GM23248 (cell line): Measurements from ENCODE around the gene HERC3. TPM values are rescaled to one million over a fixed set of nuclear protein-coding genes. Genes with fewer than 3 reads are reported as not detected.

ENCODE experiments used
- DNase-seq: peaks from one replicate; pipeline ENCODE4 v3.0.0-alpha.2; 2015
- H2AFZ ChIP-seq: fragments of 200-600 bp; sonication (generic); 2 replicates; pipeline ENCODE4 v1.6.1; 2016; ENCODE audit warnings: antibody characterized with exemption
- H3F3A ChIP-seq: fragments of 200-600 bp; sonication (generic); 2 replicates; pipeline ENCODE4 v1.6.1; 2016; ENCODE audit warnings: mild to moderate bottlenecking, antibody characterized with exemption, mixed run types; ENCODE audit not compliant: insufficient read depth
- H3K27ac ChIP-seq: fragments of 200-600 bp; sonication (generic); 2 replicates; pipeline ENCODE4 v1.5.1; 2016; ENCODE audit warnings: mild to moderate bottlenecking
- H3K27me3 ChIP-seq: fragments of 200-600 bp; sonication (generic); replicated peaks from 2 replicates; pipeline ENCODE4 v1.6.1; 2016; ENCODE audit warnings: mild to moderate bottlenecking; ENCODE audit not compliant: insufficient read depth
- H3K36me3 ChIP-seq: fragments of 200-600 bp; sonication (generic); 2 replicates; pipeline ENCODE4 v1.6.1; 2016; ENCODE audit warnings: low read depth, mild to moderate bottlenecking
- H3K4me1 ChIP-seq: fragments of 200-600 bp; sonication (generic); 2 replicates; pipeline ENCODE4 v1.6.1; 2016; ENCODE audit warnings: mild to moderate bottlenecking; ENCODE audit not compliant: insufficient read depth
- H3K4me2 ChIP-seq: fragments of 200-600 bp; sonication (generic); one replicate; pipeline ENCODE4 v1.6.1; 2016; ENCODE audit warnings: mild to moderate bottlenecking; ENCODE audit not compliant: unreplicated experiment
- H3K4me3 ChIP-seq: fragments of 200-600 bp; sonication (generic); 2 replicates; pipeline ENCODE4 v1.5.1; 2016; ENCODE audit warnings: mild to moderate bottlenecking
- H3K79me2 ChIP-seq: fragments of 200-600 bp; sonication (generic); 2 replicates; pipeline ENCODE4 v1.6.1; 2016; ENCODE audit warnings: mild to moderate bottlenecking; ENCODE audit not compliant: insufficient read depth
- H3K9ac ChIP-seq: fragments of 200-600 bp; sonication (generic); 2 replicates; pipeline ENCODE4 v1.6.1; 2016; ENCODE audit warnings: mild to moderate bottlenecking
- H3K9me2 ChIP-seq: fragments of 200-600 bp; sonication (generic); 2 replicates; pipeline ENCODE4 v1.6.1; 2016; ENCODE audit warnings: mixed run types, mild to moderate bottlenecking, moderate library complexity; ENCODE audit not compliant: insufficient read depth
- H3K9me3 ChIP-seq: fragments of 200-600 bp; sonication (generic); one replicate; pipeline ENCODE4 v1.6.1; 2017; ENCODE audit warnings: low read depth
- H4K20me1 ChIP-seq: fragments of 200-600 bp; sonication (generic); 2 replicates; pipeline ENCODE4 v1.6.0; 2016; ENCODE audit not compliant: insufficient read depth
- EZH2 ChIP-seq: fragments of 200-600 bp; sonication (generic); IDR thresholded peaks from 2 replicates; pipeline ENCODE4 v1.6.1; 2018; ENCODE audit warnings: antibody characterized with exemption, mild to moderate bottlenecking; ENCODE audit not compliant: insufficient read depth, poor library complexity, severe bottlenecking
- EZH2phosphoT487 ChIP-seq: fragments of 200-600 bp; sonication (generic); IDR thresholded peaks from 2 replicates; pipeline ENCODE4 v1.6.1; 2018; ENCODE audit warnings: antibody characterized with exemption, moderate library complexity, mild to moderate bottlenecking, low read depth; ENCODE audit not compliant: insufficient read depth
- WGBS, 2 experiments: methylation state at CpG; one replicate each; pipeline ENCODE4 v1.1.6; 2015 to 2017; ENCODE audit warnings: low lambda C conversion rate in 2 of 2, low coverage in 1 of 2; ENCODE audit errors: missing lambda C conversion rate in 2 of 2; 5-methylcytosine and 5-hydroxymethylcytosine counted together
- in situ Hi-C: fragments of 300-500 bp; cut with MboI; formaldehyde crosslinking; loops from 2 replicates; pipeline ENCODE4 v1.15.0; 2020
- polyA plus RNA-seq: library from polyadenylated mRNA; unstranded; fragments of >200 nt; fragmentation: Nextera tagmentation; extraction: Ambion mirVana; gene quantifications from 2 replicates; pipeline ENCODE4 v1.2.1, GENCODE V29; 2016
- total RNA-seq: library from RNA; depleted of rRNA; stranded (reverse); fragments of >200 nt; shearing (Covaris generic); gene quantifications from 2 replicates; pipeline ENCODE4 v1.2.3, GENCODE V29; 2014

Gene HERC3
- total and polyA plus RNA-seq, 2 experiments from 2014 or later = 25.8 to 27.6 TPM

- Histone ChIP-seq H3K9ac (no peak overlapping the region), H3K79me2 (no peaks in the 10 kb centered on the region), H3K9me3 (no peaks in the 10 kb centered on the region), H3K4me2 (no peak overlapping the region), H3K4me3 (no peak overlapping the region), H3K27ac (no peak overlapping the region), H3F3A (peaks cover 16% of the 10 kb centered on the region; the same call in 1 of the 2 replicates), H3K4me1 (peaks cover 6% of the 10 kb centered on the region; the same call in 1 of the 2 replicates), H4K20me1 (no peaks in the 10 kb centered on the region), H2AFZ (no peak overlapping the region), H3K36me3 (0 out of 2 replicates have a peak, but pooled peaks cover 4% of the 10 kb centered on the region), H3K27me3 (no peaks in the 10 kb centered on the region), H3K9me2 (no peaks in the 10 kb centered on the region)
- in situ Hi-C loops = no loop called here
- WGBS, 2 experiments = 97 to 100% methylated on average over 1 of the region's 1 CpG
- no peak for TF ChIP-seq EZH2phosphoT487
- no peak for TF ChIP-seq EZH2
- DNase-seq = no peak
These were observed 143.3 kb downstream of the HERC3 start for GRCh38 chr4:88735564-88735963.

- H3K9me3 ChIP-seq = no peaks in the 10 kb centered on the region
- H3K9me2 ChIP-seq = no peaks in the 10 kb centered on the region
- no peak overlapping the region for H3K4me2 ChIP-seq
- H4K20me1 ChIP-seq = no peaks in the 10 kb centered on the region
- 69 to 81% methylated on average over 3 of the region's 3 CpGs for WGBS, 2 experiments
- no peaks in the 10 kb centered on the region for H3K27me3 ChIP-seq
- in situ Hi-C loops = no loop called here
- peaks cover 16% of the 10 kb centered on the region; the same call in 1 of the 2 replicates for H3F3A ChIP-seq
- no peak overlapping the region for H3K4me3 ChIP-seq
- H3K4me1 ChIP-seq = peaks cover 6% of the 10 kb centered on the region; the same call in 1 of the 2 replicates
- no peak overlapping the region for H2AFZ ChIP-seq
- no peak for DNase-seq
- no peak overlapping the region for H3K27ac ChIP-seq
- H3K36me3 ChIP-seq = no peaks in the 10 kb centered on the region
- no peaks in the 10 kb centered on the region for H3K79me2 ChIP-seq
- no peak overlapping the region for H3K9ac ChIP-seq
- no peak for TF ChIP-seq EZH2phosphoT487
- TF ChIP-seq EZH2 = no peak
These were observed 144.0 kb downstream of the HERC3 start for GRCh38 chr4:88736264-88736663.

GRCh38 chr4:88737307-88737941 lies 145.1 kb downstream of the HERC3 start:
- in situ Hi-C loops = no loop called here

GRCh38 chr4:88738180-88738579 lies 145.9 kb downstream of the HERC3 start:
- Histone ChIP-seq H3K4me1 (peaks cover 6% of the 10 kb centered on the region; the same call in 1 of the 2 replicates), H3K4me3 (no peak overlapping the region), H3K9me2 (no peaks in the 10 kb centered on the region), H3K27ac (no peak overlapping the region), H3K9ac (no peak overlapping the region), H3K4me2 (no peak overlapping the region), H3K27me3 (no peaks in the 10 kb centered on the region), H3F3A (peaks cover 10% of the 10 kb centered on the region; the same call in 1 of the 2 replicates), H2AFZ (no peak overlapping the region), H3K79me2 (no peaks in the 10 kb centered on the region), H3K36me3 (no peaks in the 10 kb centered on the region), H4K20me1 (no peaks in the 10 kb centered on the region), H3K9me3 (no peaks in the 10 kb centered on the region)
- WGBS, 2 experiments = 96 to 97% methylated on average over 4 of the region's 4 CpGs
- no peak for DNase-seq
- TF ChIP-seq EZH2 (no peak), EZH2phosphoT487 (no peak)
- in situ Hi-C loops = no loop called here

More at GRCh38 chr4:88737307-88737941, 145.1 kb downstream of the HERC3 start:
- Histone ChIP-seq H3K27ac (no peak overlapping the region), H3F3A (peaks cover 13% of the 10 kb centered on the region; the same call in 1 of the 2 replicates), H4K20me1 (no peaks in the 10 kb centered on the region), H3K27me3 (no peaks in the 10 kb centered on the region), H3K36me3 (no peaks in the 10 kb centered on the region), H2AFZ (no peak overlapping the region), H3K9ac (no peak overlapping the region), H3K4me3 (no peak overlapping the region), H3K4me1 (peaks cover 6% of the 10 kb centered on the region; the same call in 1 of the 2 replicates), H3K9me3 (no peaks in the 10 kb centered on the region), H3K79me2 (no peaks in the 10 kb centered on the region), H3K9me2 (no peaks in the 10 kb centered on the region), H3K4me2 (no peak overlapping the region)
- TF ChIP-seq EZH2phosphoT487 (no peak), EZH2 (no peak)
- DNase-seq = no peak
- 85 to 91% methylated on average over 13 to 14 of the region's 14 CpGs for WGBS, 2 experiments
